ENCODE data around the gene CAND2.
"Not testable (repeated sequence)": the region's sequence is repeated elsewhere in the genome, so short reads cannot be mapped to it uniquely, and the experiment has no call there.

Gene CAND2

DNA sequence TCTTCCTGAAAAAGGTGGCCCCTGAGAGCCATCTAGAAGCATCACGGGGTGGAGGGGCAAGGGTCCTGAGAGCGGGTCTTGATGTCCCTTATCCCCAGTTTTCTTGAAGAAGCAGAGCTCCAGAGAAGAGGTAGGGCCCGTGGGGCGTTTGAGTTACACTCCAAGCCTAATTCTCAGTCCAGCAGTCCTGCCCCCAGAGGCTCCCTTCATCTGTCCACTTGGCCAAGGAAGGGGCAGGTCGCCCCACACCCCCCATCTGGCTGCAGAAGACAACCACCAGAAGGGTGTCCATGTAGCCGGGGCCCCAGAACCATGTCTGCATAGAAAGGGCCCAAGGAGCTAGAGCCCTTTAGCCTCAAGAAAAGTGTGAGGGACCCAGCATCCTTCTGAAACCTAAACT, 70.4 kb downstream of the CAND2 start:
- DNase-seq: no peak

DNA sequence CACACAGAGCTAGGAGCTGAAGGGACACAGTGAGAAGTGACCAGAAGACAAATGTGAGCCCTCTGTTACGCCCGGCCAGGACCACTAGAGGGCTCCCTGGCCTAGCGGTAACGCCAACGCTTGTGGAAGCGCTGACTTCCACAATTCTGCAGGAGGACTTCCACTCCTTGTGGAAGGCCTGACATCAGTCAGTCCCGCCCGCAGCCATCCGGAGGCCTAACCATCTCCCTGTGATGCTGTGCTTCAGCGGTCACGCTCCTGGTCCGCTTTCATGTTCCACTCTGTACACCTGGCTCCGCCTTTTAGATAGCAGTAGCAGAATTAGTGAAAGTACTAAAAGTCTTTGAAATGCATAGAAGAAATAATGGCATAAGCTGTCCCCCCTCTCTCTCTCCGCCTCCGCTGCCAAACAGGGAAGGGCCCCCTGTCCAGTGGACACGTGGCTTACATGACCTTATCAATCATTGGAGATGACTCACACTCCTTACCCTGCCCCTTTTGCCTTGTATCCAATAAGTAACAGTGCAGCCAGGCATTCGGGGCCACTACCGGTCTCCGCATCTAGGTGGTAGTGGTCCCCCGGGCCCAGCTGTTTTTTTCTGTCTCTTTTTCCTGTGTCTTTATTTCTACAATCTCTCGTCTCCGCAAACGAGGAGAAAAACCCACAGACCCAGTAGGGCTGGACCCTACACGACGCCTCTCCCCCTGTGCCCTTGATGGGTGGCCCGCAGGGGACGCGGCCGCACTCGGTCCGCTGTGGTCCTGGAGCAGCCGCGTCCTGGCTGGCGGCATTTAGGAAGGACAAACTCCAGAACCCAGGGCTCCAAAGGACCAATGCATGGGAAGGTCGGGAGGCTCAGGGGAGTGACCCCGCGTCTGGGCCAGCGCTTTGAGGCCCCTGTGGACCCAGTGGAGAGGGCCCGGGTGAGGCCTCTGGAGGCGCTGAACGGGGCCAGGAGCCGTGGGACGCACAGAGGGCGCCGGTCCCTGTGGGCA, 71.9 kb downstream of the CAND2 start:
- peak; percentile 27 for DNase-seq

- DNase-seq: no peak
Measured at GRCh38 chr3:12869035-12869621, 72.6 kb downstream of the CAND2 start.

DNA sequence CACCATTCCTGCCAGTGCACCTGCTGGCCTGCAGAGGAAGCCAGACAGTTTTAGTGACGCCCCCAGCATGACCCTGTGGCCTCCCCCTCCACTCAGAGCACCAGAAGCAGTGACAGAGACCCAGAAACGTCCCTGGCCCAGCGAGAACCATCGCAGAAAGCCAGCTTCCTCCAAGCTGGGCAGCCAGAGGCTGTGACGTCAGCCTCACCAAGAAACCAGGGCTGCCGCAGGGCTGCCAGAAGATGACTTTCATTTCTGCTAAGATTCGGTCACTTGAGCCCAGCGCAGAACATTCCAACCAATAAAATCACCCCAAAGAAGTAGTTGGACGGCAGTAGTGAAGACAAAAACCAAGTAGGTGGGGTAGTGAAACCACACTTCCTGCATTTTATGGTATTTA, 74.5 kb downstream of the CAND2 start:
- no peak for DNase-seq

GRCh38 chr3:12871404-12871983, 75.0 kb downstream of the CAND2 start:
- DNase-seq: no peak

DNA sequence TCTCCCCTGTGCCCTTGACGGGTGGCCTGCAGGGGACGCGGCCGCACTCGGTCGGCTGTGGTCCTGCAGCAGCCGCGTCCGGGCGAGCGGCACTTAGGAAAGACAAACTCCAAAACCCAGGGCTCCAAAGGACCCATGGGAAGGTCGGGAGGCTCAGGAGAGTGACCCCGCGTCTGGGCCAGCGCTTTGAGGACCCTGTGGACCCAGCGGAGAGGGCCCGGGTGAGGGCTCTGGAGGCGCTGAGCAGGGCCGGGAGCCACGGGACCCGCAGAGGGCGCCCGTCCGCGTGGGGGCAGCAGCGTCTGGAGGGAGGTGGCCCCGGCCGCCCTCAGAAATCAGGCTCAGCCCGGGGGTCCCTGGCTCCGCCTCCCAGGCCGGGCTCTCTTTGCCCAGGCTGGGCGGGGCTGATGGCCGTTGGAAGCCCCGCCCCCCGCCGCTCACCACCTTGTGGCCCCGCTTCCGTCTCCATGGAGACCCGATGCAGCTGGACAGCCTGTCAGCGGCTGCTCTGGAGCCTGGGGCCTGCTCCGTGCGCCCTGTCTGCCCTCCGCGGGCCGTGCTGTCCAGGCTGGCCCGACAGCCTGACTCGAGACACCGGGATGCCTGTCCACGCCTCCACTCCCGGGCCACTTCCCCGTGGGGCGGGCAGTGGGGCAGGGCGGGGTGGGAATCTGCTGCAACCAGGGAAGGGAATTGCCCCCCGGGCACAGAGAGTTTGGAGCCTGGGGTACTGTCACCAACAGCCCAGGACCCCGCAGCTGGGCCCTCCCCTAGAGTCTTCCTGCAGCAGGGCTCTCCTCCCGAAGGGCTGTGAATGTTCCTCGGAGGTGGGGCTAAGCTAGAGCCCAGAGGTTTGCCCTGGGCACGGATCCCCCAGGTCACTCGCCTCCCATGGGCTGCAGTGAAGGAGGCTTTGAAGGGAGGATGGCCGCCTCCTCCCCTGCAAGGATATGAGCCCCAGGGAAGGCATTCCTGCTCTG, 79.7 kb downstream of the CAND2 start:
- DNase-seq: no peak

DNA sequence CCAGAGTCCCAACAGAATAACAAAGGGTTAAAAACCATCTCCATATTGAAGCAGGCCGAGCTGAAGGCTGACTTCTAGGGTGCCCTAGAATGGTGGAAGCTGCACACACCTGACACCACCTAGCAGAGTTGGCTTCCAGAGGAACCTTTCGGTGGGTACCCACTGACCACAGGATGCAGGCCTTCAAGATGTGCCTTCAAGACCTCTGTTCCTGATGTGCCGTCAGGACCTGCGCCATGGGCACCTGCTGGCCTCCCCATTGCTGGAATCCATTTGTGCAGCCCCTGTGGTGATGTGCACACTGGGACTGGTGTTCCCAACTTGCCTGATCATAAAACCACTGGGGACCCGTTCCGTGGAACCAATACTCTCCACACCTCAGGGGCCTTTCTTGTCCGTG, 80.6 kb downstream of the CAND2 start:
- no peak for DNase-seq

- no peak for DNase-seq
Measured at GRCh38 chr3:12878141-12878574, 81.7 kb downstream of the CAND2 start.

- DNase-seq: not testable (repeated sequence)
Measured at GRCh38 chr3:12878758-12879157, 82.3 kb downstream of the CAND2 start.

- DNase-seq: no peak
Measured at GRCh38 chr3:12879191-12879815, 82.8 kb downstream of the CAND2 start.

- not testable (repeated sequence) for DNase-seq
Measured at GRCh38 chr3:12881858-12882257, 85.4 kb downstream of the CAND2 start.

- no peak for DNase-seq
Measured at GRCh38 chr3:12882336-12883310, 86.1 kb downstream of the CAND2 start.

DNA sequence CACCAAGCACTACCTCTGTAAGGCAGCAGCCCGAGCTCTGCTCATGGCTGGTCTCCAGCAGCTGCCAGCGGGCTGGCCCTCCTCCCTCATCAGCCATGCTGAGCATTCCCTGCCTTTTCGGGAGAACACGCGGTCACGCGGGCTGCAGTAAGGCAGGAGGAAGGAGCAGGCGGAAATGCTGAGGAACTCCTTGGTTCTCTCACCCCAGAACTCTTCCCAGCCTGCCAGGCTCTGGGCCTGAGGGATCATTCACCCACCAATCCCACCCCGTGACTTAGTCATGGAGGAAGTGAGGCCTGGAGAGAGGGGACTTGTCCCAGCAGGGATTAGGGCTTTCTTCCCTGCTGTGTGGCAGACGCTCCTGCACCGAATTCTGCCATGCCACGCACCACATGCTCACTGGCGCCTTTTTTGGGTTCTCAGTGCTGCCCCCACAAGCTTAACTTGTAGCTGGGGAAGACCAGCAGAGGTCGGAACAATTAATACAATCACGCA, 87.8 kb downstream of the CAND2 start:
- DNase-seq: no peak

Data from NCI-H1105 (cell line).